GM13977 (cell line): Measurements from ENCODE around the gene CRACDL.

Experiments used
- DNase-seq: peaks from one replicate; pipeline ENCODE4 v3.0.0; 2012; ENCODE audit warnings: low spot score
- in situ Hi-C: fragments of 300-500 bp; cut with MboI; formaldehyde crosslinking; loops from one replicate; pipeline ENCODE4 v1.12.0; 2022; ENCODE audit warnings: low sequenced_read_pairs, low pct_unique_long_range_greater_than_20kb, mixed read lengths, inconsistent platforms; ENCODE audit not compliant: unreplicated experiment
- TF ChIP-seq, protein P1 (sequence below): IDR thresholded peaks from 2 replicates; pipeline ENCODE4 v1.5.1; 2012; ENCODE audit warnings: mild to moderate bottlenecking, control low read depth; ENCODE audit not compliant: insufficient read depth; ENCODE audit errors: extremely low read depth, missing control alignments

The CRACDL gene

DNA sequence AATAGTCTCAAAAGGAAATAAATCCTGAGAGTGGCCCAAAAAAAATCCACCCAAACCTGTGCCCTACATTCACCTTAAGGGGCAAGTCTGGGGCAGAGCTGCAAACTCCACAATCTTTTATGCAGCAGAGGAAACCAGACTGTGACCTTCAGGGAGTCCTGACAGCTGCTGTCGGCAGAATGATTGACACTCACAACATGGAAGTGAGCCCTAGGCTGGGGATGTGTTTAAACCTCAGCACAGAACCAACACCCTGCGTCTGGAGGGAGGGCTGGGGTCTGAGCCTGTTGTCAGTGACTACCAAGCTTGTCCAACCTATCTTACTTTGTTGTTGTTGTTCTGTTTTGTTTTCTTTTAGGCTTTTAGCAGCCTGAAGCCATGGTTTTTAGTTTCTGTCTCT lies 39.6 kb downstream of the CRACDL start:
- in situ Hi-C loops, result no loop called here
- TF ChIP-seq, protein P1, sequence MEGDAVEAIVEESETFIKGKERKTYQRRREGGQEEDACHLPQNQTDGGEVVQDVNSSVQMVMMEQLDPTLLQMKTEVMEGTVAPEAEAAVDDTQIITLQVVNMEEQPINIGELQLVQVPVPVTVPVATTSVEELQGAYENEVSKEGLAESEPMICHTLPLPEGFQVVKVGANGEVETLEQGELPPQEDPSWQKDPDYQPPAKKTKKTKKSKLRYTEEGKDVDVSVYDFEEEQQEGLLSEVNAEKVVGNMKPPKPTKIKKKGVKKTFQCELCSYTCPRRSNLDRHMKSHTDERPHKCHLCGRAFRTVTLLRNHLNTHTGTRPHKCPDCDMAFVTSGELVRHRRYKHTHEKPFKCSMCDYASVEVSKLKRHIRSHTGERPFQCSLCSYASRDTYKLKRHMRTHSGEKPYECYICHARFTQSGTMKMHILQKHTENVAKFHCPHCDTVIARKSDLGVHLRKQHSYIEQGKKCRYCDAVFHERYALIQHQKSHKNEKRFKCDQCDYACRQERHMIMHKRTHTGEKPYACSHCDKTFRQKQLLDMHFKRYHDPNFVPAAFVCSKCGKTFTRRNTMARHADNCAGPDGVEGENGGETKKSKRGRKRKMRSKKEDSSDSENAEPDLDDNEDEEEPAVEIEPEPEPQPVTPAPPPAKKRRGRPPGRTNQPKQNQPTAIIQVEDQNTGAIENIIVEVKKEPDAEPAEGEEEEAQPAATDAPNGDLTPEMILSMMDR, result no peak
- no peak for DNase-seq

DNA sequence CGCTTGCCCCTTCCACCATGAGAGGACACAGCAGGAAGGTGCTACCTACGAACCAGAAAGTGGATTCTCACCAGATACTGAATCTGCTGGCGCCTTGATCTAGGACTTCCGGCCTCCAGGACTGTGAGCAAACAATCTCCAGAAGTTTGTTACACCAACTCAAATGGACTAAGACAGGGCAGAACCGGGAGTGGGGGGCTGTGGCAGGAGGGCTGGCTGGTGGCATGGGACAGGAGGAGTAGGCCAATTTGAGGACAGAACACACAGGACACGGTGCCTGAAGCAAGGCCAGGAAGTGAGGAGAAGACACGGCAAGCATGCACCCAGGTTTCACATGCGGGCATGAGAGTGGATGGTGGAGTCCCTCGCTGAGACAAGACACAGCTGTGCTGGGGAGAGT lies 40.1 kb downstream of the CRACDL start:
- TF ChIP-seq, protein P1, result no peak
- in situ Hi-C loops, result no loop called here
- DNase-seq, result no peak

DNA sequence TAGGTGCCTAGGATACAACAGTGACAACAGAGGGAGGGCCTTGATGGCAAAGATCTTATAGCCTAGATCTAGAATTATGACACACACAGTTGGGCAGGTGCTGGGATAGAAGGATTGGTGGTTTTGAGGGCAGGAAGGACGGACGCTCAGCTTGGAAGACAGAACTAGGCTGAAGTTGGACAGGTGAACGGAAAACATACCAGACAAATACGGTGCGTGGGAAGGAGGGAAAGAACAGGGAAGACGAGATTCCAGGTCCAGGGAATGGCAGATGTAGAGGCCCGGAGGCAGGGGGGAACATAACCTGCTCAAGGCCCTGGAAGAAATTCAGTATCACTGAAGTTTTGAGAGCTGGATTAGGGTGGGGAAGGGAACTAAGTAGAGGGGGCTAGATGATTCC lies 40.8 kb downstream of the CRACDL start:
- no peak for DNase-seq
- TF ChIP-seq, protein P1, result no peak
- in situ Hi-C loops, result no loop called here

DNA sequence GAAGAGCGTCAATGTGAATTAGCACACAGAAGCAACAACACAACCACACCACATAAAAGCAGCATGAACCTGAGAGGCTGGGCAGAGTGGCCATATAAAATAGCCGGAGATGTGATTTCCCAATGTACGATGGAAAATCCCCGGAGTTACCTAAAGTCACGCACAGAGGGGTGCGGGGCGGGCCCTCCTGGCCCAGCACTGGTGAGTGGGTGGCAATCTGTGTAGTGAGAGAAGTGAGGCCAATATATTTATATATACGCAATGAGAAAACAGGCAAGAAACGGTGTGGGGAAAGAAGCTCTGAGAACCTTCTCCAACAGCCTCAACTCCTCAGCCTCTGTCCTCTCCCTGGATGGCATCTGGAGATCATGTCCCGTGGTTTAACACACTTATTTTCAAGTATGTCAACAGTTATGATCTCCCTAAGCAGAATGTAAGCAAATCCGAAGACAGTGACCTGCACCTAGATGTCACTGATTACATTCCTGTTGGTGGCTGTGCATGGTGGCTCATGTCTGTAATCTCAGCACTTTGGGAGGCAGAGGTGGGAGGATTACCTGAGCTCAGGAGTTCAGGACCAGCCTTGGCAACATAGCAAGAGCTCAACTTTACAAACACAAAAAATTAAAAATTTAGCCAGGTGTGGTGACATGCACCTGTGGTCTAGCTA lies 41.6 kb downstream of the CRACDL start:
- no peak for DNase-seq
- in situ Hi-C loops, result no loop called here
- TF ChIP-seq, protein P1, result no peak

DNA sequence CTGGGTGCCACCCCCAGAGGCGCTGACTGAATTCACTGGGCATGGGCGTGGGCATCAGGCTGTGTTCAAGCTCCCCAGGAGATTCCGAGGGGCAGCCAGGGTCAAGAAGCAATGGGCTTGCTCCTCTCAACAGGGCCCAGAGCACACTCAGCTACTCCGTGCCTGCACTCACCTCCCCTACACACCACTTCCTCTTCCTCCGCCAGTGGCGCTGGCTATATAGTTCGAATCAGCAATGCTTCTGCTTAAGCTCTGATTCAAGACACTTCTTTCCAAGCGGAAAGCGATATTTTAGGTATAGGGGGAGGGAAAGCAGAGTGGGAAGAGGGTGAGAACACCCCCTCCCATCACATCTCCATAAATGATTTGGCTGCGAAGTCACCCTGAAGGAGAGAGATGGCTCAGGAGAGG lies 42.1 kb downstream of the CRACDL start:
- no peak for DNase-seq
- TF ChIP-seq, protein P1, result no peak
- in situ Hi-C loops, result no loop called here

DNA sequence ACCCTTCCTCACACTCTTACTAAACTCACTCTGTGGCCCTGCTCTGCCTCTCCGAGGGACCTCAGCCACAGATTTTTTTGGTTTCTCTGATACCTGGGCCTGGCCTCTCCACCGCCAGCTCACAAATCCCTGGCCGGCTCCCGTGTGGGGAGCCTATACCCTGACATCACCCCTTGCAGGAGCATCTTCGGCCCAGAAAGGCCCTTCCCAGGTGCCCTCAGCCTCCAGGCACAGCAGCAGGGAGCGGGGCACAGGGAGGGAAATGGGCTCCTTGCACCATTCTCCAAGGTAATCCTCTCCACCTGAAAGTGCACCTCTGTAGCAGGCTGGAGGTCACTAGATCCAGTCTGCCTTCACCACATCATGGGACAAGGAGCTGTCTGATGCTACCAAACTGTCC lies 43.2 kb downstream of the CRACDL start:
- in situ Hi-C loops, result no loop called here
- TF ChIP-seq, protein P1, result no peak
- DNase-seq, result no peak
